Osteocyte (in vitro differentiated cells): Measurements from ENCODE around the gene ZNF787. TPM values are rescaled to one million over a fixed set of nuclear protein-coding genes. Genes with fewer than 3 reads are reported as not detected.

Experiments
- DNase-seq: peaks from one replicate; pipeline ENCODE4 v3.0.0; 2021; ENCODE audit warnings: mixed read lengths; ENCODE audit not compliant: unreplicated experiment; ENCODE audit errors: extremely low spot score
- H3K27ac Mint-ChIP-seq: one replicate; pipeline ENCODE4 v1.8.0; 2021; ENCODE audit warnings: mild to moderate bottlenecking, mixed read lengths; ENCODE audit not compliant: unreplicated experiment
- H3K27me3 Mint-ChIP-seq: one replicate; pipeline ENCODE4 v1.8.0; 2021; ENCODE audit warnings: mixed read lengths; ENCODE audit not compliant: unreplicated experiment
- H3K36me3 Mint-ChIP-seq: one replicate; pipeline ENCODE4 v1.8.0; 2021; ENCODE audit warnings: mixed read lengths; ENCODE audit not compliant: unreplicated experiment
- H3K4me1 Mint-ChIP-seq: one replicate; pipeline ENCODE4 v1.8.0; 2021; ENCODE audit warnings: mixed read lengths; ENCODE audit not compliant: unreplicated experiment
- H3K4me3 Mint-ChIP-seq: one replicate; pipeline ENCODE4 v1.8.0; 2021; ENCODE audit warnings: mild to moderate bottlenecking, moderate library complexity, mixed read lengths; ENCODE audit not compliant: unreplicated experiment
- H3K9me3 Mint-ChIP-seq: one replicate; pipeline ENCODE4 v1.8.0; 2021; ENCODE audit warnings: mixed read lengths; ENCODE audit not compliant: unreplicated experiment
- CTCF ChIP-seq: fragments of 200-600 bp; sonication (generic); IDR thresholded peaks from 2 replicates; pipeline ENCODE4 v1.5.0; 2021; ENCODE audit warnings: antibody characterized with exemption, mild to moderate bottlenecking, moderate library complexity
- total RNA-seq: library from RNA; stranded (reverse); gene quantifications from 2 replicates; pipeline ENCODE4 v1.2.1, GENCODE V29; 2021

ZNF787 gene
- total RNA-seq, 1 donor from 2014 or later, result 27.8 TPM

GRCh38 chr19:56140583-56141416, 19.7 kb upstream of the ZNF787 start, which contains the start of gene ZNF444:
Gene ZNF444, plus strand, starts transcription at chr19:56141287. Its CDS starts 5,625 bp downstream, at chr19:56146912.
- H3K27ac Mint-ChIP-seq, result peak within 1 kb of the TSS; percentile 97
- peak; percentile 100 for DNase-seq

GRCh38 chr19:56139847-56140582, 18.9 kb upstream of the ZNF787 start:
- Mint-ChIP-seq H3K9me3 (no peaks in the 10 kb centered on the region), H3K4me3 (peak overlapping the region; percentile 86), H3K36me3 (peaks cover 2% of the 10 kb centered on the region), H3K27ac (peak overlapping the region; percentile 97), H3K27me3 (no peaks in the 10 kb centered on the region), H3K4me1 (peaks cover 23% of the 10 kb centered on the region)
- no peak for TF ChIP-seq CTCF
- no peak for DNase-seq

More at GRCh38 chr19:56140583-56141416, 19.7 kb upstream of the ZNF787 start, which contains the start of gene ZNF444:
- peak within 1 kb of the TSS; percentile 86 for H3K4me3 Mint-ChIP-seq
- H3K9me3 Mint-ChIP-seq, result no peaks in the 10 kb centered on the region
- no peaks in the 10 kb centered on the region for H3K27me3 Mint-ChIP-seq
- H3K4me1 Mint-ChIP-seq, result peaks cover 23% of the 10 kb centered on the region
- H3K36me3 Mint-ChIP-seq, result peaks cover 2% of the 10 kb centered on the region
- TF ChIP-seq CTCF, result no peak

GRCh38 chr19:56138069-56138468, 17.0 kb upstream of the ZNF787 start:
- Mint-ChIP-seq H3K4me1 (peaks cover 28% of the 10 kb centered on the region), H3K27ac (no peak overlapping the region), H3K27me3 (no peaks in the 10 kb centered on the region), H3K9me3 (no peaks in the 10 kb centered on the region), H3K4me3 (no peak overlapping the region), H3K36me3 (no peaks in the 10 kb centered on the region)
- TF ChIP-seq CTCF, result no peak
- no peak for DNase-seq

- Mint-ChIP-seq H3K4me3 (no peak overlapping the region), H3K4me1 (peaks cover 27% of the 10 kb centered on the region), H3K27ac (no peak overlapping the region), H3K9me3 (no peaks in the 10 kb centered on the region), H3K27me3 (no peaks in the 10 kb centered on the region), H3K36me3 (no peaks in the 10 kb centered on the region)
- TF ChIP-seq CTCF, result no peak
- DNase-seq, result no peak
These were observed 16.3 kb upstream of the ZNF787 start for GRCh38 chr19:56137405-56137804.

- Mint-ChIP-seq H3K27ac (no peak overlapping the region), H3K9me3 (no peaks in the 10 kb centered on the region), H3K4me3 (no peak overlapping the region), H3K36me3 (no peaks in the 10 kb centered on the region), H3K4me1 (peaks cover 22% of the 10 kb centered on the region), H3K27me3 (no peaks in the 10 kb centered on the region)
- DNase-seq, result no peak
- TF ChIP-seq CTCF, result no peak
These were observed 15.3 kb upstream of the ZNF787 start for GRCh38 chr19:56136362-56136761.
